GM19025 (cell line): Measurements from ENCODE around the gene LYRM1.

Experiments
- ATAC-seq: cut with Tn5 transposase; IDR thresholded peaks from one replicate; pipeline ENCODE4 v1.9.1; 2021; ENCODE audit warnings: mild to moderate bottlenecking, low read depth, moderate library complexity; ENCODE audit not compliant: unreplicated experiment

LYRM1 gene

DNA sequence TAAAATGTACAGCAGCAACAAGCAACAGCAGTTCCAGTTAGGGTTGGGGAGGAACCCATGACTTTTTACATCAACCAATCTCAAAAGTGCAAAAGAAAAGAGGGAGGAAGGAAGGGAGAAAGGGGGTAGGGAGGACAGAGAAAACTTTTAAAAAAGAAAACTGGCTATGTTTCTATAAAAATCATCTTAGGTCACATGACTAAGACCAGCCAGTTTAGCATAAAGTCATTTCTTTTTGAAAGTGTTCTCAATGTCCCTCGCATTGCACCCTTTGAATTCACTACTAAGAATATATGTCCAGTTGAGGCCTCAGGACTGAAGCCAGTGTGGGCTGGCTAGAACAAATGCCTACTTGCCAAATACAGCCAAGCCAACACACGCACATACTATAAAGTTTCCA, 29.3 kb upstream of the LYRM1 start:
- no peak for ATAC-seq

- no peak for ATAC-seq
Observed at GRCh38 chr16:20871941-20872815, 28.4 kb upstream of the LYRM1 start.

DNA sequence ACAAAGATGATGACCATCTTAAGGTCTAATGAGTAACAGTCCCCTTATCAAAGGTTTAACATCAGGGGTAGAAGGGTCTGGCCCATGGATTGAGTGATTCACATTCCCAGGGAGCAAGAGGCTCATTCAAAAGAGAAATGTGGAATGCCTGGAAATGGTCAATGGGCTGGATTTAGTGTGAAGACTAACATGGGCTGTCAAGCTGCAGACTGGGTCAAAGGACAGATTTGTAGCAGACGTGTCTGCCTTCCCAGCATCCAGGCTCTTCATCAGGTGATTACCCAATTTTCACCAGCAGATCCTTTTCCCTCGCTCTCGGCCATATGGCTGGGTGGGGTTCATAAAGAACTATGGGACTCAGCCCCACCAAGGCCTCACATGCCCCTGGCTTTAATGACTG, 27.2 kb upstream of the LYRM1 start:
- ATAC-seq: no peak

DNA sequence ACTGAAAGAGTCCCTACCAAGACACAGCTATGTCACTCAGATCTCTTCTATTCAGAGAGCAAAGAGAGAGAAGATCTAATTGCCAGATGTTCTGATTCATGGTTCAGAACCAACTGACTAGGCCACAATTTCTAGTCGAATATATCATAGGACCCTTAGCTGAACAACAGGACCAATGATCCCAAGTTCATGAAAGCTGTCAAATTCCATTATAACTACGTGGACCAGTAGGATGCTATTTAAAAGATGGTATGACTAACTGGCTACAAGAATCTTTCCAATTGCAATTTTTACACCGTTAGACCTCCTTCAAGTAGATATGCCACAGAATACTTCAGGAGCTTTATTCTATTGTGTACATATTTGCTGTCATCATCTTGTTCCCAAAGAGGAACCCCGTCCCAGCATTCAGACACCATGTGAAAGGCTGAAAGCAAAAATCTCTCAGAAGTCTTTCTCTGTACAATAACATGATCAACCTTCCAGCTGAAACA, 26.4 kb upstream of the LYRM1 start:
- peak; percentile 5 for ATAC-seq

DNA sequence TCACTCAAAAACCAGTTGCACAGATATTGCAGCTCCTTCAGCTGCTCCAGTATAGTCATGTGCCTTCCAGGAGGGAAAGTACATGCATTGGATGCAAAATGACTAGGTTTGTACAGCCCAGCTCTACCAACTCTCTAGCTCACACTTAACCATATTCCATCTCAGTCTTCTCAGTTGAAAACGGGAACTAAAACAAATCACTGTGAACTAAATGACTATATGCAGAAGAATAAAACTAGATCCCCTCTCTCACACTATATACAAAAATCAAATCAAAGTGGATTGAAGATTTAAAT, 25.3 kb upstream of the LYRM1 start:
- ATAC-seq: no peak

DNA sequence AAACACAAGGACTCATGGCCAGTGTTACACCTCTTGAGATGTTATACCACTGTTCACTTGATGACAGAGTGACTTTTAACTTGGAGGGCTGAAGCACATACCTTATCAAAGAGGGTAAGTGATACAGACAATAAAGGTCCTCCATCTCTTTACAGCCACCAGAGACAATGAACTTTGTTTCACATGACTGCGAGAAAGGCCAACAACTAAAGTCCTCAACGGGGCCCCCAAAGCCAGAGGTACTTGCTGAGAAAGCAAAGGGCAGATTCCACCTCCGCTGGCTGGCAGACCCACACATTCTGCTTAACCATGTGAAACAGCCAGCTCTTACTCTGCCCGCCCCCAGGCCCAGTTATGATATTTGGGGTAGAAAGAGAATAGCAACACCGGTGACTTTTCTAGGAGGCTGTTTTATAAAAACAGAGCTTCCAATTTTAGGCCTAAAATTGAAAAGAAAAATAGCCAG, 21.9 kb upstream of the LYRM1 start:
- no peak for ATAC-seq

DNA sequence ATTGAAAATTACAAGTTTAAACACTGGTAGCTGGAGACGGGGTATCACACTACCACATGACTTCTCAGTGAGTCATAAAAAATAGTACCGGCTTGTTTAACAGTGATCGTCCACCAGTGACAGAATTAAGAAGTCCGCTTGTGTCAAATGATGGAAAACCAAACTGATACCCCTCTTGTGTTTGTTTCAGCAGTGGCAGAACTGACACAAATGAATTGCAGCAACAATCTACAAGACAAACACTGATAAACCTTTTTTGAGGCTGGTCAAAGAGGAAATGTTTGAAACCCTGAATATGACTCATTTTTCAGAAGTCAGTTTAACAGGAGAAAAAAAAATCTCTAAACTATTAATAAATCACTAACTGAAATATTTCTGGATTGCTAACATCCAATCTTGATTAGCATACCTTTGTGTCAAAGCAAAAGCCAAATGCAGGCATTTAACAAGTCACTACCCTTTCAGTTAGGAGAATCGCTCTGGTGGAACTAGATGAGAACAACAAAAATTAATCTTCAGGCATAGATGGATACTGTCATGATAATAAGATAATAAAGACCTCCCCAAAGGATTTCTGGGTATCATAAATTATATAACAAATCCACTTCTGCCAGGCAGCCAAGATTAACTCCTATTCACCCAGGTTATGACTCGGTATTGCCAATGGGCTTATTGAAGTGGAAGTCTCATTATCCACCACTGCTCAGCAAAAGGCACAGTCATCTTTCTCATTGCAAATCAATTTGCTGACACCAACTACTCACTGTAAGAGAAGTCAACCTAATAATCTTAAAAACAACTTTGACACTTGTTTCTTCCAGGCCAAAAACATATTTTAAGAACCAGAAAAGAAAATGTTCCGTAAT, 21.2 kb upstream of the LYRM1 start:
- no peak for ATAC-seq

DNA sequence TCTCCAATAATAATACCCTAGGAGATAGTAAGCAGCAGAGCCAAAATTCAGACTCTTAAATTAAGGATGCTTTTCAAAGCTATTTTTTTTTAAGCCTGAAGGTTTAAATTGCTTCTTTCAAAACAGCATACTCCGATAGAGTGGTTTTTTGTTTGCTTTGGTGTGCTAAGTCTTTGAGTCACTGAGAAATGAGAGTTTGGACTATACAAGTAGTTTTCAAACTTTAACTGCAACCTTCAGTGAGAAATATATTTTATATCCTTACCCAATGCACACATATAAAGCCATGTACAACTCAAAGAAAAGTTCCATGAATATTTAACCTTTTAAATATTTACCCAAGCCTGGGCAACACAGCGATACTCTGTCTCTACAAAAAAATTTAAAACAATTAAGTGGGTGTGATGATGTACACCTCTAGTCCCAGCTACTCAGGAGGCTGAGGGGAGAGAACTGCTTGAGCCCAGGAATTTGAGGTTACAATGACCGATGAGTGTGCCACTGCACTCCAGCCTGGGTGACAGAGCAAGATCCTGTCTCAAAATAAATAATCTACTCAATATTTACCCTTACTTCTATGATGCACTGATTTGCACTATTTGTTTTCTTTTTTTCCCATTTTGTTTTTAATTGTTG, 19.6 kb upstream of the LYRM1 start:
- ATAC-seq: no peak

DNA sequence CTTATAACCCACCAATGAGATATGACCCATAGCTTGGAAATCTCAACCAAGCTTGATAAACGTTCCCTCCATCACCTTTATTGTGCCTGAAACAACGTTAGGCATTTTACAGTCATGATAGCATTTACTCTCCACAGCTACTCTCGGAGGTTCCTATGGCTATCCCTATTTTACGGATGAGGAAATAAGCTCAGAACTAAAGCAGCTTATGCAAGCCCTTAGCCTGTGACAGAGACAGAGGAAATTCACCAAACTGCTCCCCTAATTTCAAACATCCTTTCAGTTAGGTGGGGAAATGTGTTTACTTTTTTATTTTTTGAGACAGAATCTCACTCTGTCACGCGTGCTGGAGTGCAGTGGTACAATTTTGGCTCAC, 19.1 kb upstream of the LYRM1 start:
- ATAC-seq: no peak

GRCh38 chr16:20883554-20884239, 16.9 kb upstream of the LYRM1 start:
- ATAC-seq: no peak

- ATAC-seq: no peak
Observed at GRCh38 chr16:20884240-20884556, 16.4 kb upstream of the LYRM1 start.

DNA sequence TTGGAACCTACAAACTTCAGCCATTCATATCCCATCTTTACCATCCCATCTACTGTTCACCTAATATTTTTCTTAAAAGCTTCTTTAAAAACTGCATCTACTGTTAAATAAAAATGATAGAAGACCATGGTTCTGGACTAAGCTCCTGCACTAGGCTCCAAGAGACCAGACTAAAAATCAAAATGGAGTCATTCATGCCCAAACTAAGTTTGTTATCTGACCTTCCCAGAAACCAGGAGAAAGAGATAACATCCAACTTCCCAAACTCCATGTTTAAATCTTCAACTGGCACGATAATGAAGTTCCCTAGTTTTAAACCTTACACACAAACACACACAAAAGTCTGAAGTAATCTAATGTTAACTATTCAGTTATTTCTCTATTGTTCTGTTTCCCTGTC, 14.3 kb upstream of the LYRM1 start:
- no peak for ATAC-seq

DNA sequence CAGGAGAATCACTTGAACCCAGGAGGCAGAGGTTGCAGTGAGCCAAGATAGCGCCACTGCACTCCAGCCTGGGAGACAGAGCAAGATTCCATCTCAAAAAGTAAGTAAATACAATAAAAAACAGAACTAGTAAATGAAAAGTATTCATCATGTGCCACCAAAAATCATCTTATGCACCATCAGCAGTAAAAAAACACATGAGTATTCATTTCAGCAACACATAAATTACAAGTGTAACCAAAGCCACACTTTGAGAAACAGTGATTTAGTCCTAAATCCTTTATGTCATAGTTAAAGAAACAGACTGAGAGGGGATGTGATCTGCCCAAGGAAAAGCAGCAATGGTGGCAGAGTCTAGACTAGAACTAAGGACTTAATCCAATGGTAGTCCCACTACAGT, 13.4 kb upstream of the LYRM1 start:
- no peak for ATAC-seq

DNA sequence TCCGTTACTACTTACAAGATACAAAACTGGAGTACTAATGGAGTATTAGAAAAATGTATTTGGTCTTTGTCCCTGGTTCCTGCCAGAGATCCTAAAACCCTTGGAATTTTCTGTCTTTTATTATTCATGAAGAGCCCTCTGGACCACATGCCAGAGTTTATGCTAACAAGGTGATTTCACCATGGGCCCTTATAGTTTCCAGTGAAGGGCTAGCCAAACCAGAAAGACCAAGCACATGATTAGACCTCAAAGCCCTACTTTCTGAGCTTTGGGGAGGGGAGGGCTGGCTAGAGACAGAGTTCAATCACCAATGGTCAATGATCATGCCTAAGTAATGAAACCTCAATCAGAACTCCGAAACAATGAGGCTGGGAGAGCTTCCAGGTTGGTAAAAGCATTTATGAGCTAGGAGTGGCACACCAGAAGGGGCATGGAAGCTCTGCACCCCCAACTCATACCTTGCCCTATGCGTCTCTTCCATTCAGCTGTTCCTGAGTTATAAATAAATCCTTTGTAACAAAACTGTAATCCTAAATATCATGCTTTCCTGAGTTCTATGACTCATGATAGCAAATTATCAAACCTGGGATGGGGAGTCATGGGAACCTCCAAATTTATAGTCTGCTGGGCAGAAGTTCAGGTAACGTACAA, 10.8 kb upstream of the LYRM1 start:
- no peak for ATAC-seq

GRCh38 chr16:20894388-20894787, 6.2 kb upstream of the LYRM1 start:
- ATAC-seq: no peak

GRCh38 chr16:20897253-20897897, 3.2 kb upstream of the LYRM1 start:
- ATAC-seq: no peak

DNA sequence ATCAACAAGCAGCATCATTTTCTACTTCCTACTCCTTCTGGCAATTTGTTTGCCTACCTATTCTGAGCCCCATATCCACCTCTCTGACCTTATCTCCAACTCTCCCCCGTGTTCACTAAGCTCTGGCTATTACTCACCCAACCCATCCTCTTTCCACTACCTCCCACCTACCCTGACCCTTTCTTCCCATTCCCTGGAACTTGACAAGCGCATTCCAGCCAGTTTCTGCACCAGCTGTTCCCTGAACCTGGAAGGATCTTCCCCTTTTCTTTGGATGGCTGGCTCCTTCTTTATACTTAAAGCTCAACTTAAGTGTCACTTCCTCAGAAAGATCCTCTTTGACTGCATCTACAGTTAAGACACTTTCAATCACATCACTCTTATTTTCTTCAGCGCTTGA, 2.6 kb upstream of the LYRM1 start:
- no peak for ATAC-seq

- no peak for ATAC-seq
Observed at GRCh38 chr16:20899071-20899470, 1.5 kb upstream of the LYRM1 start.

DNA sequence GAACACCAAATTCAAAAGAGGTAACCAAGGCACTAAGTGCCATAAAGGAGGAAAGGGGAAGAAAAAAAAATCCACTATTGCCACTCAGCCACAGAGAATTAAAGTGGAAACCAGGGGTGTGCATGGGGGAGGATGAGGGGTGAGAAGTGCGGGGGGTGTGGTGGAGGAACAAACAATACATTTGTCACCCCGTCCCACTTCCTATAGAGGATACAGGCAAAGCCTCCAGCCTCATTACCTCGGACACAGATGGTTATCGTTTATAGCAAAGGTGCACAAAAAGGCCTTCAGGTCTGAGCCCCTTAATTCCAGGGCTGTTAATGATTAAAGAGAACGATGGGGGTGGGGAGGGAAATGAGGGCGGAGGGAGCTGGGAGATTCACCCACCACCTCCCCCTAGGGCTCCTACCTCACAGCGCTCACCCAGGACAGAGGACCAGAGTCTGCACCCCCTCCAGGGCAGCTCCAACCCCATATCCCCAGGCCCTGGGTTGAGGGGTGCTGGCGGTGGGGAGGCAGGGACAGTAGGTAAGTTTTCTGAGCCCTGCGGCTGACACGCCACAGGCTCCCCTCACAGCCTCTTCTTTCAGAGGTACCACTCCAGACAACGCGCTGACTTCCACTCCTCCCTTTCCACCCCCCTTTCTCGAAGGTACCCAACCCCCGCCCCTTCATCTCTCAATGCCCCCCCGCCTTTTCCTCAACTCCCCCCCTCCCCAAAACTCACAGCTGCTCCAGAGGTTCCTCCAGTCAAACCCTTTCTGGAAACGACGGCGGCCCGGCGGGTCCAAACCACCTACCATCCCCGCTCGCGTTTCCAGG, 883 bp upstream of the LYRM1 start:
- no peak for ATAC-seq
